ENCODE results near the gene SPIC.
"Not testable (repeated sequence)": the region's sequence is repeated elsewhere in the genome, so short reads cannot be mapped to it uniquely, and the experiment has no call there.

Gene SPIC

GRCh38 chr12:101474711-101475386 lies at the start of gene SPIC:
SPIC (plus strand) TSS chr12:101475336; CDS start chr12:101476905, 1,569 bp downstream.
- DNase-seq (ENCODE audit: low spot score), result no peak

DNA sequence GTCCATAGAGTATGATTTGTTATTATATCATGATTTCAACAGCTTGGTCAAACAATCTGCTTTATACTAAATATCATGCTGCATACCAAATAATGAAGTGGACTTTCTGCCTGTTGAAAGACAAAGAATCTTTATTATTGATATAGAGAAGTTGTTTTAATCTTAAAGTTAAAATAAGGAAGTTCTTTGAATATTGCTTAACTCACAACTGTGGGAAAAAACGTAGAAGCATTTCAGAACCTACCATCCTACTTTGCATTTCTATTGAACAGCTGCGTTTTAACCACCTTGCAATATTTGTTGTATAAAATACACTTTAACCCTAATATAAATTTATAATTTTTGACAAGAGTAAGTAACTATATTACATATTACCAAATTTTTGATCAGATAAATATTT lies 44.7 kb upstream of the SPIC start:
- DNase-seq (ENCODE audit: low spot score), result no peak

DNA sequence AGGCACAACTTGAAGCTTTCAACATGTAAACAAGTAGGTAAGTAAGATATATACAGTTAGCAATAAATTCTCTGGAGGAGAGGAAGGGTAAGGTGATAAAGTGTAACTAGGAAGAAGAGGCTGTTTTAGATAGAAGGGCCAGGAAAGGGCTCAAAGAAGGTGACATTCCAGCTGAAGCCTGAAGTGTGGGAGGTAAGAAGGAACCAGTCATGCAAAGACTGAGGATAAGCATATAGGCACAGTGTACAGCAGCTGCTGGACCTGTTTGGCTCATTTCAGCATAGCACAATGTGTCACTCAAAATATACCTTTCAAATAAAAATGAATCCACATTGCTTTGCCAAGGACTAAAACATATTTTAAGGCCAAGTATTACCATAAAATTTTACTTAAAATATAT lies 39.0 kb upstream of the SPIC start:
- no peak for DNase-seq (ENCODE audit: low spot score)

- DNase-seq (ENCODE audit: low spot score), result no peak
Measured at GRCh38 chr12:101439236-101439635, 35.9 kb upstream of the SPIC start.

- no peak for DNase-seq (ENCODE audit: low spot score)
Measured at GRCh38 chr12:101441461-101442224, 33.5 kb upstream of the SPIC start.

DNA sequence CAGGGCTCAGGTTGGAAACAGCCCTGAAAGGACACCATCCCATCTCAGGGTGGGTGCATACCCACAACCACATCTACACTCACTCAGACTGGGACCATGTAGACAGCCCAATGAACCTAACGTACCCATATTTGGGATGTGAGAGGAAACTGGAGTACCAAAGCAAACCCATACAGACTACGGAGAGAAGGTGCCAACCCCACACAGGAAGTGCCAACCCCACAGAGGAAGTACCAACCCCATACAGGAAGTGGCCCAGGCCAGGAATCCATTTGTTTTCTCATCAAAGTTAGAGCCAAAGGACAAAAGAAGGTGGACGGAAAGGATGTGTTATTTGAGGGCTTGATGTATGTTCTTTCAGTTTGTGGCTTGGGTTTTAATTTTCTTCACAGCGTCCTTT lies 19.5 kb upstream of the SPIC start:
- DNase-seq (ENCODE audit: low spot score), result no peak

DNA sequence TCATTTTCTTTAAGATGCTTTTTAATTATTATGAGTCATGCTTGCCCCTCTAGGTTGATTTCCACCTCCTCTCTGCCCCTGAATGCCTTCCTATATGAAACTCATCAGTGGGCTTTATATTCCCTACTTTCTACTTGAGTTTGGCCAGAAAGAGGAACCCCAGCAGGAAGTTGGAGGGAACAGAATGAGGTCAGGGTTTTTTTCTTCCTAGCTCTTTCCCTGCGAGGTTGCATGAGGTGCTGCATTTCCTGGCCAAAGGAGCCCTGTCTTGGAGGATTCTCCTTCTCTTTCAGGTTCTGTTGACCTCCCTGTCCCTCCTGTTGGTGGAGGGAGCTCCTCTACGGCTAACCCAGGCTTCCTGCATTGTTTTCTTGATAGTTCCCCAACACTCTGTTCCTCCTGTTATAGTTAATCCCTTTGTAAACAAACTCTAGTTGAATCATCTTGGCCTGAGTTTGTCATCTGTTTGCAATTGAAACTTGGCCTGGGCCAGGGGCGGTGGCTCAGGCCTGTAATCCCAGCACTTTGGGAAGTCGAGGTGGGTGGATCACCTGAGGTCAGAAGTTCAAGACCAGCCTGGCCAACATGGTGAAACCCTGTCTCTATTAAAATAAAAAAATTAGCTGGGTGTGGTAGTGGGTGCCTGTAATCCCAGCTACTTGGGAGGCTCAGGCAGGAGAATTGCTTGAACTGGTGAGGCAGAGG lies 15.3 kb upstream of the SPIC start:
- peak; percentile 33 for DNase-seq (ENCODE audit: low spot score)

GRCh38 chr12:101468948-101469347 lies 6.2 kb upstream of the SPIC start:
- no peak for DNase-seq (ENCODE audit: low spot score)

DNA sequence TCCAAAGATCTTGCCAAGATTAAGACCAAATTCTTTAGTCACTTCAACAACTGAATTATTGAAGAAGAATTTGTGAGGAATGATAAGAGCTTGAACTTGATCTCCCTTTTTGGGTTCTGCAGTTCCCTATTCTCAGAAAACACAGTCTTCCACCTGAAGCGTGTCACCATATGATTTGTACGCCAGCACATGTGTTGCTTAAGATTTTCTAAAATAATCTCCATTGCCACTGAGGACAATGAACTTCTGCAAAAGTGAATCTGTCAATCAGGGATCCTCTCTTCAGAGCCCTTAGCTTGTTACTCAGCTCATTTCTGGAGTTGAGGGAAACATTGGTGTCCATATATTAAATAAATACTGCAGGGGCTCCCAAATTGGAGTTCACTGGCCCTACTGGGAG lies 4.2 kb upstream of the SPIC start:
- no peak for DNase-seq (ENCODE audit: low spot score)

- not testable (repeated sequence) for DNase-seq (ENCODE audit: low spot score)
Measured at GRCh38 chr12:101471878-101472277, 3.3 kb upstream of the SPIC start.

DNA sequence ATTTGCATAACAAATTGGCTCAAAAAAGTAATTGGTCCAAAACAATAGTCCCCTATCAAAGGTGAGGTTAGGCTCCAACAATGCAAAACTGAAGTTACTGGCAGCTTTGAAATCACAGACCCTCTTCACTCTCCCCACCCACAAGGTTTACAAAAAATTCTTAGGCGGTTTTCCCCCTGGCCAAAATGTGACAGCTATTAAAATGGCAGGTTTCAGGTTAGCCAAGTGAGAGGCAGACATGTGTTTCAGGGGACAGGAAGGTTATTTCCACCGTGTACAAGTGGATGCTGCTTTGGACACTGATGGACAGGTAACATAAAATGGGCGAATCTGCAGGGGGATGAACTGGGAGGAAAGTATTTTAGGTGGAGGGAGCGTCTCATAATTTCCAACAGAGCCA lies 888 bp upstream of the SPIC start:
- no peak for DNase-seq (ENCODE audit: low spot score)

DNA sequence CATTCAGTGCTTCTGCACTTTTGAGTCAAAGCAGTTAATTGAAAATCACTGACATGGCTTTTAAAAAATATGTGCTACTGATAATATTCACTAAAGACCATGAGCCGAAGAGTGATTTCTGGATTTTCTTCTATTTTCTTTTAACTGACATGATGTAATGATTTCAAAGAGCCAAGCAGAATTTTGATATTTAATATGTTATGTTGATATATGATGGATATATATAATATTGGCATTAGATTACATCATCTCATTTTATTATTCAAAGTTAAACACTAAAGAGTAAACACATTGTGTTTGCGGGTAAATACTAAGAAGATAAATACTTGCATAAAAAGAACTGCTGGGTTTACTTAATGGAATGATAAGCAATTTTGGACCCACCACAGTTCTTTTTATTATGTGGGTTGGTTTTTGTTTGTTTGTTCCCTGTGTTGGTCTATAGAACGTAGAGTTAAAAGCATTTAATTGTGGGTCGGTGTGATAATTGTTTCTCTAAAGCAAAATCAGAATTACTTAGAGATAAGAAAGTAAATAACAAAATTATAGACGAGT lies 692 bp downstream of the SPIC start:
- DNase-seq (ENCODE audit: low spot score), result no peak

GRCh38 chr12:101480849-101481248 lies 5.7 kb downstream of the SPIC start:
- no peak for DNase-seq (ENCODE audit: low spot score)

- DNase-seq (ENCODE audit: low spot score), result peak; percentile 31
Measured at GRCh38 chr12:101485021-101485420, 9.9 kb downstream of the SPIC start.

GRCh38 chr12:101488469-101488868 lies 13.3 kb downstream of the SPIC start:
- DNase-seq (ENCODE audit: low spot score), result no peak

- no peak for DNase-seq (ENCODE audit: low spot score)
Measured at GRCh38 chr12:101490286-101490920, 15.3 kb downstream of the SPIC start.

DNA sequence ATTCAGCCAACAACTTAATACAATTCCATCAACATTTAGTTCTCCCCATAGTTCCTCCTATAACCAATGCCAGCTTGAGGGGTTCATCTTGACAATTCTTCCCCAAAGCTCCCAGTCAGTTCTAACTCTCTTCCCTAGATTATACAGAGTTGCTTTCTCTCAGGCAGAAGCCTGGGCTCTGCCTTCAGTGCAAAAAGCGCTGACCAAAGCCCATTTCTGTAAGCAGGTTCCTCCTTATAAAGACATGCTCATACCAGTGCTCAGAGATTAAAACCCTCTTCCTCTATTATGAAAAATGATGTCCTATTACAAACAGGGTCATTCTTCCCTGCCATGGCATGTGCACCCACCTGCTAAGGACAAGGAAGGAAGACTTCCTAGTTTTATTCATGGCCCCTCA lies 16.2 kb downstream of the SPIC start:
- DNase-seq (ENCODE audit: low spot score), result no peak

GRCh38 chr12:101493556-101493955 lies 18.4 kb downstream of the SPIC start:
- no peak for DNase-seq (ENCODE audit: low spot score)

DNA sequence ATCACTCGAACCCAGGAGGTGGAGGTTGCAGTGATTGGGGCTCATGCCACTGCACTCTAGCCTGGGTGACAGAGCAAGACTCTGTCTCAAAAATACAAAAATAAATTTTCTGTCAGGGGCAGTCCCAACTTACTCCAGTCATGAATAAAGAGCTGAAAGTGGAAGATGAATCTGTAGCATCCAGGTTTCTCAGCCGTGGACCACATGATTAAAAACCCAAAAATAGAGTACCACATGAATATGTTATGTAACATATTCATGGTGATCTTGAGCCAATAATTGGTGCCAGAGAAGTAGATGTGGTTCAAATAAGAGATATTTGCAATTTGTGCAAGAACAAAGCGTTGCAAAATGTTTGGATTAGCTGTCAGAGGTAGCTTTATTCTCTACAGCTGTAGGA lies 23.1 kb downstream of the SPIC start:
- DNase-seq (ENCODE audit: low spot score), result no peak

DNA sequence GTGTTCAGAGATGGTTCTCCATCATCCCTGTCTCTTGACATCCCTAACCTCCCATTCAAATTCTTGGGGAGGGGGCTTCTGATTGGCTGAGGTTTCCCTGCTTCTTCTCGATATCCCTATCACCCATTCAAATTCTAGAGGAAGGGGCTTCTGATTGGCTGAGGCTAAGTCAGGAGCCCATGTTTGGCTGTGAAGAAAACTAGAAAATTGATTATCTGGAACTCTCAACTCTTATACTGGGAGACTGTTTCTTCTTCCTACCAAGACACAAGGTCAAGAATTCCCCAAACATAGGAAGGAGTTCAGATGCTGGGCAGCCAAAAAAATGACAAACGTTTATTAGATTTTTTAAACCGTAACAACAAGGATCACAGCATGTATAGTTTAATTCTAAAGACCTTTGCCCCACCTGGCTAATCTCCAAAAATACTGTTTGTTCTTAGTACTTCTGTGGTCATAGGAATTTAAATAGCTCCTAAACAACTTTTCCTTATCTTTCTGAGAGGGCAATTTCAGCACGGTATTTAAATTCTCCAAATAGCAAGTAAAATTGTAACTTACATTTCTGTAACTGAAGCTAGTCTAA lies 26.4 kb downstream of the SPIC start:
- no peak for DNase-seq (ENCODE audit: low spot score)

- DNase-seq (ENCODE audit: low spot score), result no peak
Measured at GRCh38 chr12:101521136-101521535, 46.0 kb downstream of the SPIC start.

GRCh38 chr12:101527682-101528081 lies 52.5 kb downstream of the SPIC start:
- DNase-seq (ENCODE audit: low spot score), result no peak

Measured in GM03348 (cell line).